Fibroblast of lung (primary cell): Measurements from ENCODE around the gene SLC39A8. TPM values are rescaled to one million over a fixed set of nuclear protein-coding genes. Genes with fewer than 3 reads are reported as not detected.

Experiments used
- DNase-seq, 2 donors: peaks; one replicate each; pipeline versions ENCODE4 v3.0.0 to v3.0.0-alpha.2; 2010; ENCODE audit warnings: low read depth in 2 of 2
- H2AFZ ChIP-seq: 2 replicates; pipeline ENCODE4 v1.5.1; 2012; ENCODE audit warnings: low read length, control low read depth, inconsistent platforms
- H3K27ac ChIP-seq: 2 replicates; pipeline ENCODE4 v1.5.1; 2011; ENCODE audit warnings: low read length, control low read depth; ENCODE audit not compliant: insufficient read depth
- H3K27me3 ChIP-seq: 2 replicates; pipeline ENCODE4 v1.5.1; 2011; ENCODE audit warnings: mild to moderate bottlenecking, low read length; ENCODE audit not compliant: control insufficient read depth, insufficient read depth
- H3K36me3 ChIP-seq: 2 replicates; pipeline ENCODE4 v1.5.1; 2011; ENCODE audit warnings: low read length; ENCODE audit not compliant: control insufficient read depth, insufficient read depth
- H3K4me1 ChIP-seq: 2 replicates; pipeline ENCODE4 v1.5.1; 2011; ENCODE audit warnings: low read length; ENCODE audit not compliant: control insufficient read depth, insufficient read depth; ENCODE audit errors: extremely low read depth
- H3K4me2 ChIP-seq: 2 replicates; pipeline ENCODE4 v1.5.1; 2011; ENCODE audit warnings: low read length, control low read depth; ENCODE audit not compliant: insufficient read depth; ENCODE audit errors: extremely low read depth
- H3K4me3 ChIP-seq, 4 experiments: fragments of 200-600 bp in 1 of 4; sonication (generic) in 1 of 4; replicated peaks in 1 of 4; 2 replicates each; pipeline ENCODE4 v1.5.1; 2011 to 2016; ENCODE audit warnings: low read length in 4 of 4, low read depth in 3 of 4, mild to moderate bottlenecking in 3 of 4, control low read depth in 2 of 4, inconsistent platforms in 1 of 4, mixed read lengths in 1 of 4; ENCODE audit not compliant: insufficient read depth in 1 of 4; ENCODE audit errors: control extremely low read depth in 1 of 4
- H3K79me2 ChIP-seq: 2 replicates; pipeline ENCODE4 v1.5.1; 2012; ENCODE audit warnings: mild to moderate bottlenecking, low read length, inconsistent platforms; ENCODE audit not compliant: control insufficient read depth, insufficient read depth
- H3K9ac ChIP-seq: 2 replicates; pipeline ENCODE4 v1.5.1; 2011; ENCODE audit warnings: mild to moderate bottlenecking, low read length, control low read depth; ENCODE audit not compliant: insufficient read depth
- H3K9me3 ChIP-seq: 2 replicates; pipeline ENCODE4 v1.5.1; 2012; ENCODE audit warnings: low read depth, low read length; ENCODE audit not compliant: control insufficient read depth, insufficient read depth
- H4K20me1 ChIP-seq: 2 replicates; pipeline ENCODE4 v1.5.1; 2011; ENCODE audit warnings: low read length; ENCODE audit not compliant: control insufficient read depth, insufficient read depth; ENCODE audit errors: extremely low read depth
- EZH2 ChIP-seq: IDR thresholded peaks from 2 replicates; pipeline ENCODE4 v1.5.1; 2012; ENCODE audit warnings: low read length, control low read depth, mild to moderate bottlenecking; ENCODE audit errors: missing control alignments
- polyA plus RNA-seq, 2 donors: library from polyadenylated mRNA; depleted of rRNA in 1 of 2; stranded (reverse) in 1 of 2; unstranded in 1 of 2; fragments of >200 nt; gene quantifications; 2 replicates each; pipeline ENCODE4 v1.2.1, GENCODE V29; 2011 to 2012; ENCODE audit warnings: missing spikeins in 1 of 2
- total RNA-seq: library from RNA; depleted of rRNA; stranded (reverse); fragments of >200 nt; gene quantifications from 2 replicates; pipeline ENCODE4 v1.2.1, GENCODE V29; 2014
- TF ChIP-seq, protein P1 (sequence below), 2 donors: IDR thresholded peaks in 1 of 2; conservative IDR thresholded peaks in 1 of 2; 1 replicate in 1 of 2; 2 replicates in 1 of 2; pipeline ENCODE4 v1.5.1; 2011 to 2012; ENCODE audit warnings: low read length in 2 of 2, control low read depth in 1 of 2, inconsistent platforms in 1 of 2, low read depth in 1 of 2, mild to moderate bottlenecking in 1 of 2

The SLC39A8 gene
- total and polyA plus RNA-seq, 2 donors (not counting 1 experiment from before 2014, with no cell fraction given): 0.72 to 4.5 TPM

- DNase-seq: no peak
- Histone ChIP-seq H3K9ac (no peak overlapping the region), H2AFZ (no peak overlapping the region), H3K4me1 (no peaks in the 10 kb centered on the region), H3K27ac (no peak overlapping the region), H3K4me3 (no peak overlapping the region), H3K4me2 (no peak overlapping the region), H3K79me2 (no peaks in the 10 kb centered on the region), H3K27me3 (no peaks in the 10 kb centered on the region), H3K9me3 (no peaks in the 10 kb centered on the region), H3K36me3 (no peaks in the 10 kb centered on the region), H4K20me1 (no peaks in the 10 kb centered on the region)
- TF ChIP-seq, protein P1, sequence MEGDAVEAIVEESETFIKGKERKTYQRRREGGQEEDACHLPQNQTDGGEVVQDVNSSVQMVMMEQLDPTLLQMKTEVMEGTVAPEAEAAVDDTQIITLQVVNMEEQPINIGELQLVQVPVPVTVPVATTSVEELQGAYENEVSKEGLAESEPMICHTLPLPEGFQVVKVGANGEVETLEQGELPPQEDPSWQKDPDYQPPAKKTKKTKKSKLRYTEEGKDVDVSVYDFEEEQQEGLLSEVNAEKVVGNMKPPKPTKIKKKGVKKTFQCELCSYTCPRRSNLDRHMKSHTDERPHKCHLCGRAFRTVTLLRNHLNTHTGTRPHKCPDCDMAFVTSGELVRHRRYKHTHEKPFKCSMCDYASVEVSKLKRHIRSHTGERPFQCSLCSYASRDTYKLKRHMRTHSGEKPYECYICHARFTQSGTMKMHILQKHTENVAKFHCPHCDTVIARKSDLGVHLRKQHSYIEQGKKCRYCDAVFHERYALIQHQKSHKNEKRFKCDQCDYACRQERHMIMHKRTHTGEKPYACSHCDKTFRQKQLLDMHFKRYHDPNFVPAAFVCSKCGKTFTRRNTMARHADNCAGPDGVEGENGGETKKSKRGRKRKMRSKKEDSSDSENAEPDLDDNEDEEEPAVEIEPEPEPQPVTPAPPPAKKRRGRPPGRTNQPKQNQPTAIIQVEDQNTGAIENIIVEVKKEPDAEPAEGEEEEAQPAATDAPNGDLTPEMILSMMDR (conservative IDR thresholded peaks at IDR 0.05 in 1 of 2, IDR thresholded peaks at IDR 0.05 in 1 of 2; ENCODE audit: low read depth in 1 of 2, low read length in 2 of 2): no peak
- no peak for TF ChIP-seq EZH2
These were observed 20.6 kb downstream of the SLC39A8 start for GRCh38 chr4:102324730-102325129.

- H3K9me3 ChIP-seq: no peaks in the 10 kb centered on the region
- H3K4me1 ChIP-seq: no peaks in the 10 kb centered on the region
- H3K27ac ChIP-seq: no peak overlapping the region
- no peaks in the 10 kb centered on the region for H3K27me3 ChIP-seq
- no peaks in the 10 kb centered on the region for H4K20me1 ChIP-seq
- DNase-seq: no peak
- no peaks in the 10 kb centered on the region for H3K79me2 ChIP-seq
- no peak overlapping the region for H3K4me2 ChIP-seq
- no peak overlapping the region for H2AFZ ChIP-seq
- no peak overlapping the region for H3K4me3 ChIP-seq
- no peaks in the 10 kb centered on the region for H3K36me3 ChIP-seq
- no peak overlapping the region for H3K9ac ChIP-seq
- TF ChIP-seq, protein P1 (conservative IDR thresholded peaks at IDR 0.05 in 1 of 2, IDR thresholded peaks at IDR 0.05 in 1 of 2; ENCODE audit: low read depth in 1 of 2, low read length in 2 of 2): no peak
- TF ChIP-seq EZH2: no peak
These were observed 22.5 kb downstream of the SLC39A8 start for GRCh38 chr4:102322736-102323135.

- no peaks in the 10 kb centered on the region for H3K79me2 ChIP-seq
- H3K4me3 ChIP-seq: no peak overlapping the region
- H3K36me3 ChIP-seq: no peaks in the 10 kb centered on the region
- no peaks in the 10 kb centered on the region for H3K27me3 ChIP-seq
- peak in 1 of 2 donors; percentile 21 for DNase-seq
- no peak overlapping the region for H3K27ac ChIP-seq
- no peaks in the 10 kb centered on the region for H3K4me1 ChIP-seq
- no peaks in the 10 kb centered on the region for H3K9me3 ChIP-seq
- H3K4me2 ChIP-seq: no peak overlapping the region
- no peak overlapping the region for H3K9ac ChIP-seq
- no peaks in the 10 kb centered on the region for H4K20me1 ChIP-seq
- no peak overlapping the region for H2AFZ ChIP-seq
- TF ChIP-seq EZH2: no peak
- TF ChIP-seq, protein P1 (conservative IDR thresholded peaks at IDR 0.05 in 1 of 2, IDR thresholded peaks at IDR 0.05 in 1 of 2; ENCODE audit: low read depth in 1 of 2, low read length in 2 of 2): no peak
These were observed 23.9 kb downstream of the SLC39A8 start for GRCh38 chr4:102321260-102321995.
